ENCODE measurements around the gene TAS2R38.

Gene TAS2R38

GRCh38 chr7:141976524-141977245 lies 3.1 kb upstream of the TAS2R38 start:
- intact Hi-C loops (cut with DNase I), result loop anchor here (1.0 to 10.0 kb wide), 2 partner anchors 108 to 213 kb away; no protein-coding TSS in a partner anchor

GRCh38 chr7:141975806-141976523 lies 2.4 kb upstream of the TAS2R38 start:
- peak; percentile 29 to 95 (median 78) for DNase-seq
- intact Hi-C loops (cut with DNase I), result loop anchor here (1.0 to 10.0 kb wide), 2 partner anchors 109 to 213 kb away; no protein-coding TSS in a partner anchor

More at GRCh38 chr7:141976524-141977245, 3.1 kb upstream of the TAS2R38 start:
- DNase-seq, result no peak

- DNase-seq, result no peak
- intact Hi-C loops (cut with DNase I), result loop anchor here (10.0 kb wide), 1 partner anchor 110 kb away; no protein-coding TSS in a partner anchor
Measured at GRCh38 chr7:141974831-141975230, 1.3 kb upstream of the TAS2R38 start.

GRCh38 chr7:141960687-141961422 lies 12.7 kb downstream of the TAS2R38 start:
- DNase-seq, result no peak
- intact Hi-C loops (cut with DNase I), result no loop called here

GRCh38 chr7:141956084-141956483 lies 17.5 kb downstream of the TAS2R38 start:
- no peak for DNase-seq

GRCh38 chr7:141954334-141954733 lies 19.2 kb downstream of the TAS2R38 start:
- intact Hi-C loops (cut with DNase I), result no loop called here
- DNase-seq, result no peak

More at GRCh38 chr7:141956084-141956483, 17.5 kb downstream of the TAS2R38 start:
- intact Hi-C loops (cut with DNase I), result no loop called here

GRCh38 chr7:141952461-141952860 lies 21.1 kb downstream of the TAS2R38 start:
- intact Hi-C loops (cut with DNase I), result no loop called here
- no peak for DNase-seq

- intact Hi-C loops (cut with DNase I), result no loop called here
- no peak for DNase-seq
Measured at GRCh38 chr7:141950806-141951205, 22.8 kb downstream of the TAS2R38 start.

- intact Hi-C loops (cut with DNase I), result no loop called here
- DNase-seq, result no peak
Measured at GRCh38 chr7:141949911-141950310, 23.7 kb downstream of the TAS2R38 start.

- intact Hi-C loops (cut with DNase I), result no loop called here
- no peak for DNase-seq
Measured at GRCh38 chr7:141949451-141949850, 24.1 kb downstream of the TAS2R38 start.

- intact Hi-C loops (cut with DNase I), result no loop called here
- DNase-seq, result no peak
Measured at GRCh38 chr7:141949021-141949420, 24.6 kb downstream of the TAS2R38 start.

GRCh38 chr7:141946796-141947195 lies 26.8 kb downstream of the TAS2R38 start, which contains the start of gene CLEC5A:
TSS of gene CLEC5A (minus strand) at chr7:141946974. CDS start at chr7:141946292, 682 bp downstream.
- intact Hi-C loops (cut with DNase I), result no loop called here

GRCh38 chr7:141945356-141945755 lies 28.2 kb downstream of the TAS2R38 start:
- no peak for DNase-seq
- intact Hi-C loops (cut with DNase I), result no loop called here

More at GRCh38 chr7:141946796-141947195, 26.8 kb downstream of the TAS2R38 start, which contains the start of gene CLEC5A:
- peak in 1 of 10 donors; percentile 32 for DNase-seq

GRCh38 chr7:141944811-141945210 lies 28.8 kb downstream of the TAS2R38 start:
- DNase-seq, result no peak
- intact Hi-C loops (cut with DNase I), result no loop called here

GRCh38 chr7:141943846-141944245 lies 29.7 kb downstream of the TAS2R38 start:
- intact Hi-C loops (cut with DNase I), result no loop called here
- DNase-seq, result no peak

GRCh38 chr7:141941075-141941474 lies 32.5 kb downstream of the TAS2R38 start:
- intact Hi-C loops (cut with DNase I), result no loop called here

GRCh38 chr7:141930211-141930610 lies 43.4 kb downstream of the TAS2R38 start:
- no peak for DNase-seq
- intact Hi-C loops (cut with DNase I), result no loop called here

More at GRCh38 chr7:141941075-141941474, 32.5 kb downstream of the TAS2R38 start:
- no peak for DNase-seq

- no peak for DNase-seq
Measured at GRCh38 chr7:141928845-141929195, 44.8 kb downstream of the TAS2R38 start.

GRCh38 chr7:141928146-141928844 lies 45.3 kb downstream of the TAS2R38 start:
- intact Hi-C loops (cut with DNase I), result no loop called here
- no peak for DNase-seq

More at GRCh38 chr7:141928845-141929195, 44.8 kb downstream of the TAS2R38 start:
- intact Hi-C loops (cut with DNase I), result no loop called here
